Type B pancreatic cell (in vitro differentiated cells): ENCODE results near the gene AGBL2. TPM values are rescaled to one million over a fixed set of nuclear protein-coding genes. Genes with fewer than 3 reads are reported as not detected.

Experiments used
- DNase-seq: peaks from one replicate; pipeline ENCODE4 v3.0.0; 2021; ENCODE audit warnings: mixed read lengths; ENCODE audit not compliant: unreplicated experiment; ENCODE audit errors: extremely low spot score
- H3K27ac Mint-ChIP-seq: 2 replicates; pipeline ENCODE4 v1.8.0; 2021; ENCODE audit warnings: mild to moderate bottlenecking, mixed read lengths
- H3K27me3 Mint-ChIP-seq: 2 replicates; pipeline ENCODE4 v1.8.0; 2021; ENCODE audit warnings: mixed read lengths
- H3K36me3 Mint-ChIP-seq: 2 replicates; pipeline ENCODE4 v1.8.0; 2021; ENCODE audit warnings: mixed read lengths
- H3K4me1 Mint-ChIP-seq: one replicate; pipeline ENCODE4 v1.8.0; 2021; ENCODE audit warnings: mixed read lengths; ENCODE audit not compliant: unreplicated experiment
- H3K4me3 Mint-ChIP-seq: 2 replicates; pipeline ENCODE4 v1.8.0; 2021; ENCODE audit warnings: mild to moderate bottlenecking, mixed read lengths
- H3K9me3 Mint-ChIP-seq: 2 replicates; pipeline ENCODE4 v1.8.0; 2021; ENCODE audit warnings: mixed read lengths
- CTCF ChIP-seq: fragments of 200-600 bp; sonication (generic); conservative IDR thresholded peaks from 2 replicates; pipeline ENCODE4 v1.5.0; 2021; ENCODE audit warnings: antibody characterized with exemption, mild to moderate bottlenecking
- total RNA-seq: library from RNA; stranded (reverse); gene quantifications from 2 replicates; pipeline ENCODE4 v1.2.1, GENCODE V29; 2021; ENCODE audit warnings: low replicate concordance

Gene AGBL2
- total RNA-seq, 1 donor from 2014 or later: 5.9 TPM

DNA sequence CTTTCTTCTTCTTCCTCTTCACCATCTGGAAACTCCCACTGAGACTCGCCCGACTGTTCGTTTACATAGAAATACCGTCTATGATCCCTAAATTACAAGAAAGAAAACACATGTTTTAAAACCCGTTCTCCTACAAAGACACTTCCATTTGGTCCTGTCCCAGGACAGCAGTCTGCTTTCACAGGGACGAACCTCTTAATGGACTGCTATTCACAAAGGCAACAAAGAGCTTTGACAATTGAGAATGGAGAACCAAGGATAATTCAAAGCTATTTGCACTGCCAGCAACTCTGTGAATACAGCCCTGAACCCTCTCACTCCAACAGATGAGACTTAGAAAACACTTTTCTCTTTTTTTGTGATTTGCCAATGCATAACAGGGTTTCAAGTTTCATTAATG lies 16.3 kb upstream of the AGBL2 start:
- peaks cover 7% of the 10 kb centered on the region for H3K4me1 Mint-ChIP-seq
- H3K4me3 Mint-ChIP-seq: no peak overlapping the region
- peak overlapping the region; percentile 35 for H3K27ac Mint-ChIP-seq
- TF ChIP-seq CTCF: no peak
- DNase-seq: no peak
- no peaks in the 10 kb centered on the region for H3K27me3 Mint-ChIP-seq
- H3K36me3 Mint-ChIP-seq: peaks cover 30% of the 10 kb centered on the region
- H3K9me3 Mint-ChIP-seq: no peaks in the 10 kb centered on the region

GRCh38 chr11:47726878-47727514 lies 11.8 kb upstream of the AGBL2 start:
- no peak for DNase-seq
- Mint-ChIP-seq H3K36me3 (peaks cover 39% of the 10 kb centered on the region), H3K27ac (no peak overlapping the region), H3K27me3 (no peaks in the 10 kb centered on the region), H3K4me1 (peaks cover 7% of the 10 kb centered on the region), H3K4me3 (no peak overlapping the region), H3K9me3 (no peaks in the 10 kb centered on the region)
- TF ChIP-seq CTCF: no peak

- H3K9me3 Mint-ChIP-seq: no peaks in the 10 kb centered on the region
- H3K4me1 Mint-ChIP-seq: no peaks in the 10 kb centered on the region
- H3K4me3 Mint-ChIP-seq: no peak overlapping the region
- no peak for DNase-seq
- H3K27ac Mint-ChIP-seq: no peak overlapping the region
- no peak for TF ChIP-seq CTCF
- H3K27me3 Mint-ChIP-seq: no peaks in the 10 kb centered on the region
- peaks cover 35% of the 10 kb centered on the region for H3K36me3 Mint-ChIP-seq
These were observed 10.9 kb upstream of the AGBL2 start for GRCh38 chr11:47726118-47726442.

GRCh38 chr11:47725442-47726117 lies 10.4 kb upstream of the AGBL2 start:
- no peak overlapping the region for H3K27ac Mint-ChIP-seq
- H3K36me3 Mint-ChIP-seq: peaks cover 35% of the 10 kb centered on the region
- TF ChIP-seq CTCF: no peak
- no peak overlapping the region for H3K4me3 Mint-ChIP-seq
- no peak for DNase-seq
- H3K9me3 Mint-ChIP-seq: no peaks in the 10 kb centered on the region
- no peaks in the 10 kb centered on the region for H3K27me3 Mint-ChIP-seq
- no peaks in the 10 kb centered on the region for H3K4me1 Mint-ChIP-seq

DNA sequence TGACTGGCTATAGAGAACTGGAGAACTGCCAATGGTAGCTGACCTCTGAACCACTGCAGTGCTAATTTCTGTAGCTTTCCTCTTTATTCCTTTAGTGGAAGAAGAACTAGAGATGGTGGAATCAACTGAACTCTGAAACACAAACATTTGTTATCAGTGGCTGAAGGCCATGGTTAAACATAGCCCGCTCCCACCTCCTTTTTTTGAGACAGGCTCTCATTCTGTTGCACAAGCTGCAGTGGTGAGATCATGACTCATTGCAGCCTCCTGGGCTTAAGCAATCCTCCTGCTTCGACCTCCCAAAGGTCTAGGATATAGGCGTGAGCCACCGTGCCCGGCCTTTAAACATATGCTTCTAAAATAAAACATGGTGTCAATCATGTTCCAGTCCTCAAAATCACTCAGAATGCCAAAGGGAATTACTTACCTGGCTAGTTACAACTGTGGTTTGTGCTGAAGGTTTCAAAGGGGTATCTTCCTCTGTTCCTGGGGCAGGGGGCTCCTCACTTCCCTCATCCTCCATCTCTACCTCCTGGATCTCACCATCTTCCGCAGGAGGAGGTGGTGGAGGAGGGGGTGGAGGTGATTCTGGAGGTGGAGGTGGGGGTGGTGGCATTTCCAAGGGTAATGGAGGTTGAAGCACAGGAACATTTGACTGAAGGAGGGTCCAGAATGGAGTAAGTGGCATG lies 9.0 kb upstream of the AGBL2 start:
- Mint-ChIP-seq H3K4me3 (no peak overlapping the region), H3K27me3 (no peaks in the 10 kb centered on the region), H3K9me3 (no peaks in the 10 kb centered on the region), H3K36me3 (peaks cover 34% of the 10 kb centered on the region), H3K27ac (peak overlapping the region; percentile 75), H3K4me1 (no peaks in the 10 kb centered on the region)
- no peak for DNase-seq
- TF ChIP-seq CTCF: no peak
